GM19043 (cell line): Measurements from ENCODE around the gene SLC20A1.
"Not testable (repeated sequence)": the region's sequence is repeated elsewhere in the genome, so short reads cannot be mapped to it uniquely, and the experiment has no call there.

Experiments
- ATAC-seq: cut with Tn5 transposase; IDR thresholded peaks from one replicate; pipeline ENCODE4 v1.9.1; 2021; ENCODE audit warnings: low read depth; ENCODE audit not compliant: unreplicated experiment

SLC20A1 gene

GRCh38 chr2:112705575-112705974 lies 59.8 kb downstream of the SLC20A1 start:
- no peak for ATAC-seq

- peak; percentile 53 for ATAC-seq
Observed at GRCh38 chr2:112706170-112706664, 60.5 kb downstream of the SLC20A1 start.

- ATAC-seq = not testable (repeated sequence)
Observed at GRCh38 chr2:112706947-112707346, 61.2 kb downstream of the SLC20A1 start.

GRCh38 chr2:112708968-112709367 lies 63.2 kb downstream of the SLC20A1 start:
- ATAC-seq = no peak

- no peak for ATAC-seq
Observed at GRCh38 chr2:112709703-112710102, 64.0 kb downstream of the SLC20A1 start.

GRCh38 chr2:112710956-112711750 lies 65.4 kb downstream of the SLC20A1 start:
- no peak for ATAC-seq

GRCh38 chr2:112712465-112712864 lies 66.7 kb downstream of the SLC20A1 start:
- no peak for ATAC-seq

- no peak for ATAC-seq
Observed at GRCh38 chr2:112712903-112713584, 67.3 kb downstream of the SLC20A1 start.
